Activated CD4-positive, alpha-beta T cell treated with anti-CD3 and anti-CD28 coated beads, Interleukin-2, Interleukin-4, amounts not matched to agents 100 ng/mL and 50 ng/mL, durations not matched to agents 16 hours and 8 hours (primary cell): ENCODE data around the gene GIGYF2.
A peak's percentile ranks its signal among the peaks of the same experiment; 100 is the strongest.
"Not testable (repeated sequence)": the region's sequence is repeated elsewhere in the genome, so short reads cannot be mapped to it uniquely, and the experiment has no call there.

Experiments used
- DNase-seq: peaks from one replicate; pipeline ENCODE4 v3.0.0-alpha.2; 2020; ENCODE audit warnings: low spot score

GIGYF2 gene

DNA sequence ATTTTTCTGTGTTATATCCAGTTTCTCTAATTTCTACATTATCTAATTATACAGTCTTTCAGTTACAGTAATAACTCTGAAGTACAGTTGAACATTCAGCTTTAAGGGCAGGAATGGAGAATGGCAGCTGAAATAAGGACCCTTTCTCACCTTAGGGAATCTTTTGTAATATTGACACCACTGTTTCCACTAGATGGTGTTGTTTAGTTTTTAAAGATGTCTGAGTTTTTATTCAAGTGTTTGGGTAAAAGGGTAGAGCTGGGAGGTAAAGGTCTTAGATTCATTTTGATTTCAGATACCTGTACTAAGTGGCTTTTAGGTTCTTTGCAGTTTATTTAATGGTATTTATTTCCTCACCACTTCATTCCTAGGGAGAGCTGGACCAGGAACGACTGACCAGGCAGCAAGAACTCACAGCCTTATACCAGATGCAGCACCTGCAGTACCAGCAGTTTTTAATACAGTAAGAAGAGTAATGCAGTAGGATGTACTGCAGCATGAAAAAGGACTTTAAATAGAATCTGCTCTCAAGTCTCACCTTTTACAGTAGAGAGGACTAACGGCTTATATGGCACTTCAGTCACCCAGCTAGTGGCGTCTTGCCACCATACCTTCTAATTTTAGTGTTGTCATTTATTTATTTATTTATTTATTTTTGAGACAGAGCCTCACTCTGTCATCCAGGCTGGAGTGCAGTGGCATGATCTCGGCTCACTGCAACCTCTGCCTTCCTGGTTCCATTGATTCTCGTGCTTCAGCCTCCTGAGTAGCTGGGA, 112.4 kb downstream of the GIGYF2 start:
- no peak for DNase-seq

- no peak for DNase-seq
Observed at GRCh38 chr2:232810444-232810843, 113.3 kb downstream of the GIGYF2 start.

DNA sequence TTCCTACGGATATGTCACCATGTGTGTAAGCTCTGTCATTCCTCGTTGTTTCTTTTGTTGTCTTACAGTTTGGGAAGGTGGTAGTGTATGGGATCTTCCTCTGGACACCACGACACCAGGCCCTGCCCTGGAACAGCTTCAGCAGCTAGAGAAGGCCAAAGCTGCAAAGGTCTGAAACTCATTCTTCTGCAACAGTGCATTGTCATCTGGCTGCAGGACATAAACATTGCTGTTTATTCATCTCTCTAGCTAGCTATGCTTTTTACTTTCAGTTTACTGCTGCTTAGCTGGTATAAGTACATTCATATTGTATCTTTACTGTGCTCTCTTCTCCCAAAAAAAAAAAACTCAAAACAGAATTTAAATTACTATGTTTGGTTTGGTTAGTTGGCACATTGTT, 118.4 kb downstream of the GIGYF2 start:
- no peak for DNase-seq

- DNase-seq = no peak
Observed at GRCh38 chr2:232816657-232817056, 119.5 kb downstream of the GIGYF2 start.

GRCh38 chr2:232817756-232818155, 120.6 kb downstream of the GIGYF2 start:
- DNase-seq = no peak

DNA sequence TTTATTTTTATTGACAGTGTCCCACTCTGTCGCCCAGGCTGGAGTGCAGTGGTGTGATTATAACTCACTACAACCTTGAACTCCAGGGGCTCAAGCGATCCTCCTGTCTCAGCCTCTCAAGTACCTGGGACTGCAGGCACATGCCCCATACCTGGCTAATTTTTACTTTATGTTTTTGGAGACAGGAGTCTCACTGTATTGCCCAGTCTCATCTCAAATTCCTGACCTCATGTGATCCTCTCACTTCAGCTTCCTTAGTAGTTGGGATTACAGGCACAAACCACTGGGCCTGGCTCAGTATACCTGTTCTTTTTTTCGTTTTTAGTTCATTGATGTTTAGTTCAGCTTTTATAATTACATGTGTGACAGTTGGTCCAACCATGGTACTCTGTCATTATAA, 132.9 kb downstream of the GIGYF2 start:
- no peak for DNase-seq

- DNase-seq = no peak
Observed at GRCh38 chr2:232831496-232831895, 134.4 kb downstream of the GIGYF2 start.

GRCh38 chr2:232833830-232834229, 136.7 kb downstream of the GIGYF2 start:
- no peak for DNase-seq

DNA sequence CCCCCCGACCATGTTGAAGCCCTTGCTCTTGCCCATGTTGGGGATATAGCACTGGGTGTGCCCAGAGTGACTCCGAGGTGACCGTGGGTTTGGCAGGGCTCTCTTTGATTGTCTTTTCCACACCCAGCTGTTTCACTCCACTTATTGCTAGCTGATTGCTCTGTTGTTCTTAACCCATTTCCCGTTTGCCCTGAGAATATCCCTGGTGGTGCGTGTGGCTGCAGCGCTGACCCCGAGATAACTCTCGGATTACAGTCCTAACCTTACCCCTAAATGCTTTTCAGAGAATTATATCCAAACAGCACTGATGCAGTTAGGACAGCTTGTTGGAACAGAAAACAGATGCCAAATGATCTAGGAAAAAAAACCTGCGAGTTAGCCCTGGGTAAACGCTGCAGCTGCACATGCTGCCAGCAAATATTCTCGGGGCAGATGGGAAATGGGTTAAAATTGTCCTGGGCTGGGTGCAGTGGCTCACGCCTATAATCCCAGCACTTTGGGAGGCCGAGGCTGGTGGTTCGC, 138.6 kb downstream of the GIGYF2 start:
- no peak for DNase-seq

GRCh38 chr2:232836934-232837333, 139.8 kb downstream of the GIGYF2 start:
- no peak for DNase-seq

- DNase-seq = peak; percentile 89
Observed at GRCh38 chr2:232838406-232838874, 141.3 kb downstream of the GIGYF2 start.

GRCh38 chr2:232839411-232840079, 142.4 kb downstream of the GIGYF2 start:
- DNase-seq = no peak

- no peak for DNase-seq
Observed at GRCh38 chr2:232842689-232843088, 145.6 kb downstream of the GIGYF2 start.

- DNase-seq = no peak
Observed at GRCh38 chr2:232843834-232844233, 146.7 kb downstream of the GIGYF2 start.

DNA sequence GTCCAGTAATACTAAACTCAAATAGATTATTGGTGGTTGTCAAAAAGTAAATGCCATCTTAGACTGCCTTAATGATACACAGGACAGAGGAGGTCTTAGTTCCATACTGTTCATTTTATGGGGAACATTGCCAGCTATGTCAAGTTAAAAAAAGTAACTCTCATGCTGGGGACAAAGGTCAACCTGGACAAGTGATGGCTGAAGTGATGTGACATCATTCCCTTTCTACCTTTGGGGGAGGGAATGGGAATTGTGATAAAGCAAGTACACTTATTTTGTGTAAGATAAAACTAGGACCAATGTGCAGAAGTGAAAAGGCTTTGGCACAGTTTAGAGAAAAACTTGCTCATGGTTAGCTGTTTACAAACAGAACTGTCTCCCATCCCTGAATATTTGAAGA, 148.9 kb downstream of the GIGYF2 start:
- DNase-seq = no peak

DNA sequence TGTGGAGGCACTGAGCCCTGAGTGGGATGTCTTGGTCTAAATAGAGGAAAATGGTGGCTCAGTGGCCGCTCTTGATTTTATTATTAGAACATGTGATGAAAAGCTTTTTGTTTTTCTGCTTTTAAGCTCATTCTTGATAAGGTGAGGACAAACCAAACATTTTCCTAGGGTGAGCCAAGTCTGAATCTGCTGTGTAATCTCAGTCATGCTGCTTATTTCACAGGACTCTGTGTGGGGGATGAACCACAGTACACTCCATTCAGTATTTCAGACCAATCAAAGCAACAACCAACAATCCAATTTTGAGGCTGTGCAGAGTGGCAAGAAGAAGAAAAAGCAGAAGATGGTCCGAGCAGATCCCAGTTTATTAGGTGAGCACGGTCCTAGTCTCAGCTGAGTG, 152.9 kb downstream of the GIGYF2 start:
- no peak for DNase-seq

DNA sequence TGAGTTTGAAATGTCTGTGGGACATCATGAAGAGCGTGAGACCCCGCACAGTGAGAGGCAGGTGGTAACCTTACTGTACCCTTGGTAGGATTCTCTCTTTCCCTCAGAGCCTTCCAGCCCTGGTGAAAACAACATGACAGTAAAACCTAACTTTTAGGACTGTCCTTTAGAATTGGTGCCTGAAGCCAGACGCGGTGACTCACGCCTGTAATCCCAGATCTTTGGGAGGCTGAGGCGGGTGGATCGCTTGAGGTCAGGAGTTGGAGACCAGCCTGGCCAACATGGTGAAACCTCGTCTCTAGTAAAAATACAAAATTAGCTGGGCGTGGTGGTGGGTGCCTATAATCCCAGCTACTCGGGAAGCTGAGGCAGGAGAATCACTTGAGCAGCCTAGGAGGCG, 154.9 kb downstream of the GIGYF2 start:
- DNase-seq = not testable (repeated sequence)

DNA sequence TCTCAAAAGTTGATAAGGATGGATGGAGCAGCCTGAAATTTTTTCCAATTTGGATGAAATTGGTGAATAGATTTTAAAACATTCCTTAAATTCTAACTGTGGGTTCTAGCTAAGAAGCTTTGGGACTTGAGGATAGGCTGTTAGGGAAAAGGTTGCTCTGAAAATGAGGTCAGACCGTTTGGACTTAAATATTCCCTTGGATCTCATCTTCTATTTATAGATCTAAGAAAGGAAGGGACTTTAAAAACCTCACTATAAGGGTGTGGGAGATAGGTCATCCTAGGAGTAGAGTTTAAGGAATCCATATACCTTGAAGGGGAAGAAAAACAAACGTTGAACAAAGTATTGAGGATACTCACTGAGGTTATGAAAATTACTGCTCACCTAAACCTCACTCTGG, 155.5 kb downstream of the GIGYF2 start:
- DNase-seq = no peak

DNA sequence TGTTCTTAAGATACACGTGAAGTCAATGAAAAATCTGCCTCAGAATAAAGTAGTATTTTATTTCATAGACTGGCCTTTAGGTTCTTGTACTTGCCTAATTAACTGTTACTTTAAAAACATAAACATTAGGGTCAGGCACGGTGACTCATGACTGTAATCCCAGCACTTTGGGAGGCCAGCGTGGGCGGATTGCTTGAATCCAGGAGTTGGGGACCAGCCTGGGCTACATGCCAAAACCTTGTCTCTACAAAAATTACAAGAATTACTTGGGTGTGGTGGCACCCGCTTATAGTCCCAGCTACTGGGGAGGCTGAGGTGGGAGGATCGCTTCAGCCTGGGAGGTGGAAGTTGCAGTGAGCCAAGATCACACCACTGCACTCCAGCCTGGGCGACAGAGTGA, 157.0 kb downstream of the GIGYF2 start:
- no peak for DNase-seq

DNA sequence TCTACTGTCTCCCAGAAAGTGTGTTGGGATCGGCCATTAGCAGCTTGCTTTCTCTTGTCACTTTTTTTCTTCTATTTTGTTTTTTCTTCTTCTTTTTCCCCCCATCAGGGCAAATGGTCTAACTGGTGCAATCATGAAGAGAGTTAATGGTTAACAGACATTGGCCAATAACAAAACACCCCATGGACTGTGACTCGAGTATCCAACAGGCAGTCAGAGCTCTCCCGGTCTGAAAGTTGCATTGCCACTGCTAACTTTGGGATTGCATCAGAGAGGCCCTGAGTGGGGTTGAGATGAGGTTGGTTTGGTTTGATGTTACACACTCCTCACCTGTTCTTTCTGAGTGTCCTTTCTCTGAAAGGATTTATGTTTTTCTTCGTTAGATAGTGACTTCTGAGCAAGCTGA, 160.0 kb downstream of the GIGYF2 start:
- no peak for DNase-seq

GRCh38 chr2:232859385-232859916, 162.3 kb downstream of the GIGYF2 start:
- no peak for DNase-seq

- no peak for DNase-seq
Observed at GRCh38 chr2:232860593-232861241, 163.6 kb downstream of the GIGYF2 start.

- no peak for DNase-seq
Observed at GRCh38 chr2:232861353-232861752, 164.2 kb downstream of the GIGYF2 start.
